ENCODE results near the gene ADAMTSL3. TPM values are rescaled to one million over a fixed set of nuclear protein-coding genes. Genes with fewer than 3 reads are reported as not detected.

The ADAMTSL3 gene
- polyA plus RNA-seq, 1 experiment = 0.05 TPM

DNA sequence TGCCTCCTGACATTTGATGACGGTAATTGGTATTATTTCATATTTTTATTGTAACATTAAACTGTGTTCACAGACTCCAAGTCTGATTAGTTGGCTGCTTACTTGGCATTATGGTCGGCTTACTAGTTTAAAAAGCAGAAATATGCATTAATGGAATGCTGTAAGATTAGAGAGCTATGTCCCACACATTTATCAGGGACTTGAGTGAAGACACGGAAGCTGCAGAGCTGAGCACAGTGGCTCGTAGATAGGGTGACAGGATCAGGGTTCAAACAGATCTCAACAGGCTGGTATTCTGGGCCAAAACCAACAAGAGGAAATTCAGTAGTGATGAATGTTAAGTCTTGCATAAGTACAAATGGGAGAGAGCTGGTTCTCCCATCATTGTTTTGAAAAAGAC is 113.8 kb downstream of the ADAMTSL3 start:
- H3K27ac ChIP-seq (ENCODE audit: low read depth, low read length) = no peak overlapping the region
- no peak for TF ChIP-seq CTCF (IDR thresholded peaks at IDR 0.05; ENCODE audit: low read depth, low read length)
- H3K4me3 ChIP-seq (ENCODE audit: low read depth, low read length) = no peak overlapping the region
- CTCF ChIA-PET = no interaction called here
- H3K27me3 ChIP-seq (ENCODE audit: control insufficient read depth, insufficient read depth, low read length) = no peaks in the 10 kb centered on the region
- no peaks in the 10 kb centered on the region for H3K9me3 ChIP-seq (ENCODE audit: control insufficient read depth, insufficient read depth, low read length)
- DNase-seq (ENCODE audit: low read depth, low spot score) = no peak
- POLR2A ChIA-PET = no interaction called here

GRCh38 chr15:83769411-83769999 is 115.6 kb downstream of the ADAMTSL3 start:
- no peak for TF ChIP-seq CTCF (IDR thresholded peaks at IDR 0.05; ENCODE audit: low read depth, low read length)
- H3K27me3 ChIP-seq (ENCODE audit: control insufficient read depth, insufficient read depth, low read length) = peaks cover 2% of the 10 kb centered on the region
- H3K4me3 ChIP-seq (ENCODE audit: low read depth, low read length) = no peak overlapping the region
- H3K27ac ChIP-seq (ENCODE audit: low read depth, low read length) = no peak overlapping the region
- H3K9me3 ChIP-seq (ENCODE audit: control insufficient read depth, insufficient read depth, low read length) = no peaks in the 10 kb centered on the region
- DNase-seq (ENCODE audit: low read depth, low spot score) = no peak
- POLR2A ChIA-PET = no interaction called here
- CTCF ChIA-PET = no interaction called here

- H3K27me3 ChIP-seq (ENCODE audit: control insufficient read depth, insufficient read depth, low read length) = peaks cover 2% of the 10 kb centered on the region
- ChIA-PET CTCF (no interaction called here), POLR2A (no interaction called here)
- no peak overlapping the region for H3K27ac ChIP-seq (ENCODE audit: low read depth, low read length)
- no peaks in the 10 kb centered on the region for H3K9me3 ChIP-seq (ENCODE audit: control insufficient read depth, insufficient read depth, low read length)
- peak; percentile 13; the same call in 1 of the 2 replicates for TF ChIP-seq CTCF (IDR thresholded peaks at IDR 0.05; ENCODE audit: low read depth, low read length)
- no peak overlapping the region for H3K4me3 ChIP-seq (ENCODE audit: low read depth, low read length)
- no peak for DNase-seq (ENCODE audit: low read depth, low spot score)
These were observed 121.8 kb downstream of the ADAMTSL3 start for GRCh38 chr15:83775738-83776137.

- H3K9me3 ChIP-seq (ENCODE audit: control insufficient read depth, insufficient read depth, low read length) = no peaks in the 10 kb centered on the region
- no peak for DNase-seq (ENCODE audit: low read depth, low spot score)
- no peak for TF ChIP-seq CTCF (IDR thresholded peaks at IDR 0.05; ENCODE audit: low read depth, low read length)
- H3K27ac ChIP-seq (ENCODE audit: low read depth, low read length) = no peak overlapping the region
- H3K27me3 ChIP-seq (ENCODE audit: control insufficient read depth, insufficient read depth, low read length) = peaks cover 2% of the 10 kb centered on the region
- no peak overlapping the region for H3K4me3 ChIP-seq (ENCODE audit: low read depth, low read length)
- CTCF ChIA-PET = interaction anchor here (0.7 kb wide), 1 partner anchor 110 kb away, joined by 4 read pairs; no protein-coding TSS in a partner anchor
- POLR2A ChIA-PET = no interaction called here
These were observed 123.1 kb downstream of the ADAMTSL3 start for GRCh38 chr15:83776986-83777385.

GRCh38 chr15:83783227-83783626 is 129.3 kb downstream of the ADAMTSL3 start:
- no peak overlapping the region for H3K4me3 ChIP-seq (ENCODE audit: low read depth, low read length)
- POLR2A ChIA-PET = no interaction called here
- CTCF ChIA-PET = no interaction called here

More at GRCh38 chr15:83783227-83783626, 129.3 kb downstream of the ADAMTSL3 start:
- Histone ChIP-seq H3K27me3 (ENCODE audit: control insufficient read depth, insufficient read depth, low read length) (no peaks in the 10 kb centered on the region), H3K9me3 (ENCODE audit: control insufficient read depth, insufficient read depth, low read length) (no peaks in the 10 kb centered on the region), H3K27ac (ENCODE audit: low read depth, low read length) (no peak overlapping the region)
- DNase-seq (ENCODE audit: low read depth, low spot score) = no peak
- no peak for TF ChIP-seq CTCF (IDR thresholded peaks at IDR 0.05; ENCODE audit: low read depth, low read length)

All from AG04450 (cell line).